ENCODE data around the gene ACSM2B. TPM values are rescaled to one million over a fixed set of nuclear protein-coding genes. Genes with fewer than 3 reads are reported as not detected.
"Not testable (repeated sequence)": the region's sequence is repeated elsewhere in the genome, so short reads cannot be mapped to it uniquely, and the experiment has no call there.

ACSM2B gene
- total RNA-seq, 1 experiment from 2014 or later, result not detected

DNA sequence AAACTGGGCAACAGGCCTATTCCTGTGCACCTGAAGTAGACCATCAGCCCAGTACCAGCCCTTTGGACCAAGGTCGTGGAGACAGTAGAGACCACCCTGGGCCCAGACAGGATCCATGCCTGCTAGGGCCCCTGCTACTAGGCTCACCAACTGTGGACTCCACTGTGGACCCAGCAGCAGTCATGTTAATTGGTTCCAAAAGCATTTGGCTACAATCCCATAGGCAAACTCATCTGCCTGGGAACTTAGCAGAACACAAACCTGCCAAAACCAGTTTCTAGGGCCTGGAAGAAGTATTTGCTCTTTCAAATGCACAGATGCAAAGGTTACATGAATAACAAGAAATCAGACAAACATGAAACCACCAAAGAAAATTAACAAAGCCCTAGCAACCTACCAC, 71.7 kb downstream of the ACSM2B start:
- no peaks in the 10 kb centered on the region for H3K4me1 ChIP-seq (ENCODE audit: insufficient read depth, low read length)

DNA sequence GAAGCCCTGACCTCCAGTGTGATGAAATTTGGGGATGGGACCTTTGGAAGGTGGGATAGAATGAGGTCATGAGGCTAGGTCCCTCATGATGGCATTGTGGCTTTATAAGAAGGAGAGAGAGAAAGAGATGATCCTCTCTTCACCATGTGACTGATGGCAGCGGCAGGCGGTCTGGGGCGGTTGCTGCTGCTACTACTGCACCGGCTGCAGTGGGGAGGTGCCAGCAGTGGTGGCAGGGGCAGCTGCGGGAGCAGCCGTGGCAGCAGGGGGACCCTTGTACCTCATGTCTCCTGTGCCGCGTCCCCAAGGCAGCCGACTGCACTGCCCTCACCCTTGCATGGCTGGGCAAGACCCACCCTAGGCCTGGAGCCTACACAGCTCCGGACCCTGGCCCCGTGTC, 84.7 kb downstream of the ACSM2B start:
- CTCF ChIA-PET; ATAC-seq; H3K9ac ChIP-seq (ENCODE audit: low read length): not testable (repeated sequence)

More for the DNA sequence above, 71.7 kb downstream of the ACSM2B start:
- Histone ChIP-seq H2AFZ (ENCODE audit: low read length) (no peak overlapping the region), H3K27me3 (ENCODE audit: low read length) (no peaks in the 10 kb centered on the region), H3K9me3 (ENCODE audit: low read length) (no peaks in the 10 kb centered on the region), H3K4me2 (ENCODE audit: low read length) (no peak overlapping the region), H3K79me2 (ENCODE audit: low read length) (no peaks in the 10 kb centered on the region), H3K9ac (ENCODE audit: low read length) (no peak overlapping the region), H4K20me1 (ENCODE audit: low read length) (no peaks in the 10 kb centered on the region), H3K4me3 (ENCODE audit: low read length) (no peak overlapping the region), H3F3A (ENCODE audit: low read length, unreplicated experiment) (no peaks in the 10 kb centered on the region), H3K9me2 (replicated peaks; ENCODE audit: low read length) (no peaks in the 10 kb centered on the region), H3K36me3 (ENCODE audit: low read depth, low read length) (no peaks in the 10 kb centered on the region), H3K27ac (ENCODE audit: low read length) (no peak overlapping the region)
- ChIA-PET POLR2A (ENCODE audit: unreplicated experiment) (no interaction called here), CTCF (no interaction called here)
- DNase-seq, result no peak
- no TSS peak for BruUV-seq (replicated peaks)
- intact Hi-C loops (cut with micrococcal nuclease), result no loop called here
- TF ChIP-seq EZH2phosphoT487 (IDR thresholded peaks at IDR 0.05; ENCODE audit: borderline replicate concordance, low read length) (no peak), EZH2 (IDR thresholded peaks at IDR 0.05; ENCODE audit: low read length, unreplicated experiment) (no peak)
- TF ChIP-seq, protein P1, sequence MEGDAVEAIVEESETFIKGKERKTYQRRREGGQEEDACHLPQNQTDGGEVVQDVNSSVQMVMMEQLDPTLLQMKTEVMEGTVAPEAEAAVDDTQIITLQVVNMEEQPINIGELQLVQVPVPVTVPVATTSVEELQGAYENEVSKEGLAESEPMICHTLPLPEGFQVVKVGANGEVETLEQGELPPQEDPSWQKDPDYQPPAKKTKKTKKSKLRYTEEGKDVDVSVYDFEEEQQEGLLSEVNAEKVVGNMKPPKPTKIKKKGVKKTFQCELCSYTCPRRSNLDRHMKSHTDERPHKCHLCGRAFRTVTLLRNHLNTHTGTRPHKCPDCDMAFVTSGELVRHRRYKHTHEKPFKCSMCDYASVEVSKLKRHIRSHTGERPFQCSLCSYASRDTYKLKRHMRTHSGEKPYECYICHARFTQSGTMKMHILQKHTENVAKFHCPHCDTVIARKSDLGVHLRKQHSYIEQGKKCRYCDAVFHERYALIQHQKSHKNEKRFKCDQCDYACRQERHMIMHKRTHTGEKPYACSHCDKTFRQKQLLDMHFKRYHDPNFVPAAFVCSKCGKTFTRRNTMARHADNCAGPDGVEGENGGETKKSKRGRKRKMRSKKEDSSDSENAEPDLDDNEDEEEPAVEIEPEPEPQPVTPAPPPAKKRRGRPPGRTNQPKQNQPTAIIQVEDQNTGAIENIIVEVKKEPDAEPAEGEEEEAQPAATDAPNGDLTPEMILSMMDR (conservative IDR thresholded peaks at IDR 0.05; ENCODE audit: low read depth, low read length), result no peak
- ATAC-seq, result no peak

DNA sequence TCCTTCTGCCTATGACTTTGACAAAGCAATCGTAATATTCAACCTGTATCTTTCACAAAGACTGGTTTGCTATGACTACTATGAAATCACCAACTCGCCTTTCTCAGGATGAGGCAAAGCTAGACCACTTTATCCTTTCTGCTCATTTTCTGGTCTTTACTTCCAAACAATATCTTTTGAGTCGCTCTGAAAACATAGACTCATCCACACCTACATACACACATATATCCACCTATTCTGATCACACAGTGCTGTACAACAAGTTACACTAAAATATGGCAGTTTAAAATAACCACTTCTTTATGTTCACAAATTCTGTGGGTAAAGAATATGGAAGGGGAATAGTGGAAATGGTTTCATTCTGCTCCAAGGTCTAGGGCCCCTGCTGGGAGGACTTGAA, 85.2 kb downstream of the ACSM2B start:
- CTCF ChIA-PET; H2AFZ ChIP-seq (ENCODE audit: low read length); H3K27ac ChIP-seq (ENCODE audit: low read length); H3K9me2 ChIP-seq (replicated peaks; ENCODE audit: low read length); H3K36me3 ChIP-seq (ENCODE audit: low read depth, low read length); H3K4me3 ChIP-seq (ENCODE audit: low read length); BruUV-seq (replicated peaks); H3K9me3 ChIP-seq (ENCODE audit: low read length); H3K79me2 ChIP-seq (ENCODE audit: low read length); H3K27me3 ChIP-seq (ENCODE audit: low read length); H3K4me2 ChIP-seq (ENCODE audit: low read length); DNase-seq; ATAC-seq; H3K4me1 ChIP-seq (ENCODE audit: insufficient read depth, low read length); H4K20me1 ChIP-seq (ENCODE audit: low read length); H3K9ac ChIP-seq (ENCODE audit: low read length); intact Hi-C loops (cut with micrococcal nuclease); H3F3A ChIP-seq (ENCODE audit: low read length, unreplicated experiment); POLR2A ChIA-PET (ENCODE audit: unreplicated experiment): not testable (repeated sequence)

More for the DNA sequence above, 84.7 kb downstream of the ACSM2B start:
- H3F3A ChIP-seq (ENCODE audit: low read length, unreplicated experiment); H2AFZ ChIP-seq (ENCODE audit: low read length); H3K4me1 ChIP-seq (ENCODE audit: insufficient read depth, low read length); H3K4me2 ChIP-seq (ENCODE audit: low read length); BruUV-seq (replicated peaks); H3K4me3 ChIP-seq (ENCODE audit: low read length); H4K20me1 ChIP-seq (ENCODE audit: low read length); H3K9me3 ChIP-seq (ENCODE audit: low read length); POLR2A ChIA-PET (ENCODE audit: unreplicated experiment); DNase-seq; H3K79me2 ChIP-seq (ENCODE audit: low read length); H3K36me3 ChIP-seq (ENCODE audit: low read depth, low read length); H3K27me3 ChIP-seq (ENCODE audit: low read length); H3K27ac ChIP-seq (ENCODE audit: low read length); intact Hi-C loops (cut with micrococcal nuclease); H3K9me2 ChIP-seq (replicated peaks; ENCODE audit: low read length): not testable (repeated sequence)

Other genes starting within 250 kb of the ACSM2B start
- gene GP2, start 248.9 kb downstream of the ACSM2B start, total RNA-seq (2014; rRNA removed), result not detected in 2 replicates
- not detected in 2 replicates for gene UMOD, start 223.7 kb downstream of the ACSM2B start, total RNA-seq (2014; rRNA removed)
- gene PDILT, start 171.6 kb downstream of the ACSM2B start, total RNA-seq (2014; rRNA removed), result not detected in 2 replicates
- gene ACSM5, start 166.8 kb downstream of the ACSM2B start, total RNA-seq (2014; rRNA removed), result not detected in 2 replicates
- not detected in 2 replicates for gene ACSM2A, start 124.8 kb downstream of the ACSM2B start, total RNA-seq (2014; rRNA removed)
- gene ACSM1, start 121.3 kb upstream of the ACSM2B start, total RNA-seq (2014; rRNA removed), result not detected in 2 replicates
- gene THUMPD1, start 165.5 kb upstream of the ACSM2B start, total RNA-seq (2014; rRNA removed), result 44.9 and 45.6 TPM in 2 replicates
- 4.0 and 5.2 TPM in 2 replicates for gene ACSM3, start 187.6 kb upstream of the ACSM2B start, total RNA-seq (2014; rRNA removed)
- 13.2 and 15.4 TPM in 2 replicates for gene ERI2, start 230.1 kb upstream of the ACSM2B start, total RNA-seq (2014; rRNA removed)
- gene REXO5, start 230.2 kb upstream of the ACSM2B start, total RNA-seq (2014; rRNA removed), result 3.4 and 4.0 TPM in 2 replicates

All from PC-3 (cell line).